Testis (tissue), 3 donors: ENCODE results near the gene NBEA. TPM values are rescaled to one million over a fixed set of nuclear protein-coding genes. Genes with fewer than 3 reads are reported as not detected.

ENCODE experiments used
- DNase-seq: peaks from one replicate; pipeline ENCODE4 v3.0.0-alpha.2; 2019
- H3K27ac ChIP-seq, 2 donors: fragments of 200-600 bp; sonication (generic); one replicate each; pipeline ENCODE4 v1.5.1; 2019
- H3K27me3 ChIP-seq: fragments of 200-600 bp; sonication (generic); one replicate; pipeline ENCODE4 v1.5.1; 2019
- H3K36me3 ChIP-seq: fragments of 200-600 bp; sonication (generic); one replicate; pipeline ENCODE4 v1.5.1; 2017; ENCODE audit warnings: low read depth; ENCODE audit errors: missing control alignments
- H3K4me1 ChIP-seq: fragments of 200-600 bp; sonication (generic); one replicate; pipeline ENCODE4 v1.5.1; 2019
- H3K4me3 ChIP-seq, 2 donors: fragments of 200-600 bp; sonication (generic); one replicate each; pipeline ENCODE4 v1.5.1; 2017 to 2019
- H3K9me3 ChIP-seq: fragments of 200-600 bp; sonication (generic); one replicate; pipeline ENCODE4 v1.5.1; 2017
- POLR2A ChIP-seq: fragments of 450-650 bp; IDR thresholded peaks from one replicate; pipeline ENCODE4 v1.6.1; 2017; ENCODE audit warnings: antibody characterized with exemption, mild to moderate bottlenecking, moderate library complexity
- WGBS, 2 donors: methylation state at CpG; one replicate each; pipeline ENCODE4 v1.1.5; 2018; 5-methylcytosine and 5-hydroxymethylcytosine counted together
- intact Hi-C: fragments of 100-400 bp; cut with DNase I; formaldehyde crosslinking; loops from one replicate; pipeline ENCODE4 v1.15.1; 2023; ENCODE audit warnings: low total_unique reads
- polyA plus RNA-seq: library from polyadenylated mRNA; stranded (reverse); fragments of 350-450 nt; fragmentation: Illumina TruSeq; extraction: RNeasy Lipid Tissue Mini Kit (QIAGEN cat#74804); gene quantifications from one replicate; pipeline ENCODE4 v1.2.3, GENCODE V29; 2014; ENCODE audit warnings: low read depth, low replicate concordance; ENCODE audit not compliant: insufficient read depth
- total RNA-seq, 2 donors: library from RNA; depleted of rRNA; stranded (reverse); fragments of >200 nt; gene quantifications; one replicate each; pipeline ENCODE4 v1.2.3, GENCODE V29; 2016
- TF ChIP-seq, protein P1 (sequence below), 3 experiments: fragments of 450-650 bp in 2 of 3; fragments of 200-600 bp in 1 of 3; sonication (generic) in 1 of 3; IDR thresholded peaks; one replicate each; pipeline ENCODE4 v1.5.1; 2016 to 2019; ENCODE audit warnings: antibody characterized with exemption in 3 of 3, mild to moderate bottlenecking in 2 of 3, moderate library complexity in 1 of 3

The NBEA gene
- total and polyA plus RNA-seq, 3 donors from 2014 or later: 8.6 to 22.2 (median 18.3) TPM

DNA sequence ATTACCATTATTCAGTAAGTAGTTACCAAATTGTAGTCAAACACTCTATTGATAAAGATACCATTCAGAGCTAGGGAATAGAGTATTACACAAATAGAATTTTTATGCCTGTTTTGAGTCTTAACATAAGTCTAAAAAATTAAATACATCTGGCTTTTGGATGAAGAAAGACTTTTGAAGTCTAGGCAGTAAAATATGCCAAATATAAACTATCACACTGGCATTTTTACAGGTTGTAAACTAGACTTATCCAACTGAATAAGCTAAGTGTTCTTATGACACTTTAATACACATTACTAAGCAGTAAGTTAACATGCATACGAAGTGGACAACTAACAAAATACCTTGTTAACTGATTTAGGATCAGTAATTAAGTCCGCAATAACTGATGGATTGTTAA is 425.5 kb downstream of the NBEA start:
- intact Hi-C loops: no loop called here
- no peaks in the 10 kb centered on the region for H3K27me3 ChIP-seq
- DNase-seq: no peak
- no peak for TF ChIP-seq POLR2A
- TF ChIP-seq, protein P1, sequence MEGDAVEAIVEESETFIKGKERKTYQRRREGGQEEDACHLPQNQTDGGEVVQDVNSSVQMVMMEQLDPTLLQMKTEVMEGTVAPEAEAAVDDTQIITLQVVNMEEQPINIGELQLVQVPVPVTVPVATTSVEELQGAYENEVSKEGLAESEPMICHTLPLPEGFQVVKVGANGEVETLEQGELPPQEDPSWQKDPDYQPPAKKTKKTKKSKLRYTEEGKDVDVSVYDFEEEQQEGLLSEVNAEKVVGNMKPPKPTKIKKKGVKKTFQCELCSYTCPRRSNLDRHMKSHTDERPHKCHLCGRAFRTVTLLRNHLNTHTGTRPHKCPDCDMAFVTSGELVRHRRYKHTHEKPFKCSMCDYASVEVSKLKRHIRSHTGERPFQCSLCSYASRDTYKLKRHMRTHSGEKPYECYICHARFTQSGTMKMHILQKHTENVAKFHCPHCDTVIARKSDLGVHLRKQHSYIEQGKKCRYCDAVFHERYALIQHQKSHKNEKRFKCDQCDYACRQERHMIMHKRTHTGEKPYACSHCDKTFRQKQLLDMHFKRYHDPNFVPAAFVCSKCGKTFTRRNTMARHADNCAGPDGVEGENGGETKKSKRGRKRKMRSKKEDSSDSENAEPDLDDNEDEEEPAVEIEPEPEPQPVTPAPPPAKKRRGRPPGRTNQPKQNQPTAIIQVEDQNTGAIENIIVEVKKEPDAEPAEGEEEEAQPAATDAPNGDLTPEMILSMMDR (IDR thresholded peaks at IDR 0.05): no peak
- no peak overlapping the region for H3K27ac ChIP-seq
- no peak overlapping the region for H3K4me3 ChIP-seq
- 94 to 96% methylated on average over 2 of the region's 2 CpGs for WGBS, 2 donors
- H3K4me1 ChIP-seq: no peaks in the 10 kb centered on the region
- no peaks in the 10 kb centered on the region for H3K36me3 ChIP-seq
- H3K9me3 ChIP-seq: no peaks in the 10 kb centered on the region

DNA sequence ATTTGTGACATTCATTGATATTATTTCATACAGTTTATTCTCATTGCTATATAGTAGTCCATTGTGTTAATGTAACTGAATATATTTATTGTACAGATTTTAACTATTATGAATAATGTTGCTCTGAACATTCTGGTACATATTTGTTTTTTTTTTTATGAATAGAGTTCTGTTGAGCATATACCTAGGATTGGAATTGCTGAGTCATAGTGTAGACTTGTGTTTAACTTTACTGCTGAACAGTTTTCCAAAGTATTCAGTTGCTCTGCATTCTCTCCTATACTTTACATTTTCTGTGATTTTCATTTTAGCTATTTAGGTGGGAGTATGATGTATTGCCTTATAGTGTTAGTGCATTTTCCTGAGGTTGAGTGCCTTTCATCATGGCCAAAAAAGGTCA is 436.9 kb downstream of the NBEA start:
- H3K9me3 ChIP-seq: no peaks in the 10 kb centered on the region
- no peak overlapping the region for H3K4me3 ChIP-seq
- H3K4me1 ChIP-seq: no peaks in the 10 kb centered on the region
- H3K27me3 ChIP-seq: no peaks in the 10 kb centered on the region
- H3K27ac ChIP-seq: no peak overlapping the region
- DNase-seq: no peak
- intact Hi-C loops: no loop called here
- no peak for TF ChIP-seq POLR2A
- TF ChIP-seq, protein P1 (IDR thresholded peaks at IDR 0.05): no peak
- no peaks in the 10 kb centered on the region for H3K36me3 ChIP-seq

DNA sequence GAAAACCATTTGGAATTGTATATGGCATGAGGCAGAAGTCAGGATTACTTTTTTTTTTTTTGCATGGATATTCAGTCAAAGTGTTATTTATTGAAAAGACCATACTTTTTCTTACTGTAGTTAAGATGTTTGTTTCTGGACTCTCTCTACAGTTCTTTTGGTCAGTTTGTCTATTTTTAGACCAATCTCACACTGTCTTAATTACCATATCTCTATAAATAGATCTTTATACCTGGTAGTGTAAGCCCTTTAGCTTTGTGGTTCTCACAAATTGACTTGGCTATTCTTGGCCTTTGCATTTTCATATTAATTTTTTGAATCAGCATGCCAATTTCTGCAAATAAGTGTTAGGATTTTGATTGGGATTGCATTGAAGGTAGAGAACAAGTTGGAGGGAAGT is 437.6 kb downstream of the NBEA start:
- Histone ChIP-seq H3K4me1 (no peaks in the 10 kb centered on the region), H3K9me3 (no peaks in the 10 kb centered on the region), H3K27me3 (no peaks in the 10 kb centered on the region), H3K27ac (no peak overlapping the region), H3K36me3 (no peaks in the 10 kb centered on the region), H3K4me3 (no peak overlapping the region)
- no peak for DNase-seq
- intact Hi-C loops: no loop called here
- no peak for TF ChIP-seq POLR2A
- TF ChIP-seq, protein P1 (IDR thresholded peaks at IDR 0.05): no peak

DNA sequence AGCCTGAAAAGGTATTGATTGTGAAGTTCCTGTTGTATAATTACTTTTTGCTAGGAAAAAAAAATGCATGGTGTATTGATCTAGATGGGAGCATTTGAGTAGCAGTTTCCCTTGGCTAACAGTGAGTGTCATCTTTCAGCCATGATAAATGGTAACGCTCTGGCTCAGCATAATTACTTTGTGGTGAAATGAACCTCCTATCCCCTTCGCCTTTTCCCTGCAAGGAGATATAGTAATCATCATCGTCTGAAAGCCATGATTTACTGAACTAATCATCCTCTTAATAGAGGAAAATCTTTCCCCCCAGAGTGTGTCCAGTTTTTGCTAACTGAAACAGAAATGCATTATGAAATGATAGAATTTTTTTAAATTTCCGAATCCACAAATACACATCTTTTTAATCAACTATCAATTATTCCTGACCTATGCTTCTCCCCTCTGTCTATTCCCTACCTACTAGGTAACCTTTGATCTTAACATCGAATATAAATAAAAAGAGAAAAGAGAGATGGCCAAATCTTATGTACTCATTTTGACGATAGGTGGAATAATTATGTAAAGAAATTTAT is 445.7 kb downstream of the NBEA start:
- no peaks in the 10 kb centered on the region for H3K27me3 ChIP-seq
- 72 to 73% methylated on average over 6 of the region's 6 CpGs for WGBS, 2 donors
- H3K36me3 ChIP-seq: no peaks in the 10 kb centered on the region
- H3K9me3 ChIP-seq: no peaks in the 10 kb centered on the region
- H3K27ac ChIP-seq: no peak overlapping the region
- DNase-seq: no peak
- H3K4me1 ChIP-seq: no peaks in the 10 kb centered on the region
- intact Hi-C loops: no loop called here
- no peak overlapping the region for H3K4me3 ChIP-seq
- TF ChIP-seq, protein P1 (IDR thresholded peaks at IDR 0.05): no peak
- no peak for TF ChIP-seq POLR2A
